H1 (cell line): ENCODE data around the gene MASP1. TPM values are rescaled to one million over a fixed set of nuclear protein-coding genes. Genes with fewer than 3 reads are reported as not detected.

Source experiments
- CTCF ChIA-PET: fragments of 300-600 bp; sonication (Branson Sonifier 250); formaldehyde crosslinking; loops from one replicate; lab custom pipeline; 2021; ENCODE audit not compliant: partially characterized antibody; lab: Charles Lee
- POLR2A ChIA-PET: fragments of 300-600 bp; sonication (Branson Sonifier 250); formaldehyde crosslinking; loops from one replicate; lab custom pipeline; 2021; ENCODE audit warnings: inconsistent platforms; ENCODE audit not compliant: partially characterized antibody; lab: Charles Lee
- DNase-seq, 2 experiments: peaks; one replicate each; pipeline versions ENCODE4 v3.0.0 to v3.0.0-alpha.2; 2010 to 2022; ENCODE audit warnings: low spot score in 2 of 2, low read depth in 1 of 2, mixed read lengths in 1 of 2
- FAIRE-seq: peaks from 2 replicates; lab custom pipeline; 2011; peaks lifted over from hg19 to GRCh38; lab: Jason Lieb, UNC
- H2AFZ ChIP-seq: 2 replicates; pipeline ENCODE4 v1.8.1; 2012; ENCODE audit warnings: low read length, inconsistent platforms
- H2AK5ac ChIP-seq: 2 replicates; pipeline ENCODE4 v1.6.1; 2013; ENCODE audit warnings: low read depth, low read length
- H2BK120ac ChIP-seq: replicated peaks from 2 replicates; pipeline ENCODE3; 2013; ENCODE audit warnings: low read depth, low read length, inconsistent platforms
- H2BK12ac ChIP-seq: 2 replicates; pipeline ENCODE4 v1.6.1; 2013; ENCODE audit warnings: low read depth, low read length
- H2BK15ac ChIP-seq: 2 replicates; pipeline ENCODE4 v1.6.1; 2013; ENCODE audit warnings: low read length
- H2BK20ac ChIP-seq: 2 replicates; pipeline ENCODE4 v1.6.1; 2013; ENCODE audit warnings: low read length
- H2BK5ac ChIP-seq: 2 replicates; pipeline ENCODE4 v1.6.1; 2013; ENCODE audit warnings: low read depth, low read length
- H3K14ac ChIP-seq: 2 replicates; pipeline ENCODE4 v1.6.1; 2013; ENCODE audit warnings: inconsistent platforms; ENCODE audit not compliant: insufficient read length
- H3K18ac ChIP-seq: 2 replicates; pipeline ENCODE4 v1.6.1; 2013; ENCODE audit warnings: low read length; ENCODE audit errors: extremely low read depth
- H3K23ac ChIP-seq: 2 replicates; pipeline ENCODE4 v1.6.1; 2013; ENCODE audit warnings: inconsistent platforms; ENCODE audit not compliant: insufficient read length
- H3K23me2 ChIP-seq: 2 replicates; pipeline ENCODE4 v1.6.1; 2013; ENCODE audit warnings: low read depth, low read length
- H3K27ac ChIP-seq: 2 replicates; pipeline ENCODE4 v1.6.1; 2011; ENCODE audit warnings: low read depth, low read length, inconsistent platforms
- H3K27me3 ChIP-seq, 4 experiments: replicated peaks in 1 of 4; 1 replicate in 1 of 4; 2 replicates in 3 of 4; pipeline versions ENCODE4 v1.6.1 to v1.8.1; 2011 to 2013; ENCODE audit warnings: low read length in 3 of 4, mild to moderate bottlenecking in 3 of 4, inconsistent platforms in 2 of 4, mixed read lengths in 2 of 4, moderate library complexity in 1 of 4; ENCODE audit not compliant: control insufficient read depth in 3 of 4, insufficient read depth in 3 of 4; ENCODE audit errors: extremely low read depth in 1 of 4
- H3K36me3 ChIP-seq, 4 experiments: 2 replicates each; pipeline versions ENCODE4 v1.6.1 to v1.8.1; 2011 to 2013; ENCODE audit warnings: mild to moderate bottlenecking in 4 of 4, low read length in 3 of 4, moderate library complexity in 2 of 4, control low read depth in 1 of 4, inconsistent platforms in 1 of 4; ENCODE audit not compliant: insufficient read depth in 4 of 4, control insufficient read depth in 2 of 4
- H3K4ac ChIP-seq: replicated peaks from 2 replicates; pipeline ENCODE3; 2013; ENCODE audit warnings: low read length, low read depth, mixed read lengths, inconsistent platforms; ENCODE audit not compliant: insufficient read length
- H3K4me1 ChIP-seq, 4 experiments: replicated peaks in 1 of 4; 1 replicate in 1 of 4; 2 replicates in 3 of 4; pipeline versions ENCODE4 v1.6.1 to v1.8.1; 2011 to 2013; ENCODE audit warnings: low read length in 3 of 4, inconsistent platforms in 2 of 4, mixed read lengths in 1 of 4; ENCODE audit not compliant: insufficient read depth in 4 of 4, control insufficient read depth in 3 of 4
- H3K4me2 ChIP-seq, 2 experiments: 2 replicates each; pipeline versions ENCODE4 v1.6.1 to v1.8.1; 2011 to 2013; ENCODE audit warnings: low read depth in 2 of 2, low read length in 2 of 2, control low read depth in 1 of 2, inconsistent platforms in 1 of 2, mild to moderate bottlenecking in 1 of 2; ENCODE audit not compliant: insufficient read depth in 1 of 2
- H3K4me3 ChIP-seq, 4 experiments: fragments of 200-600, 300-600 bp in 1 of 4; sonication (generic), shearing (Covaris generic), sonication (Bioruptor Twin) in 1 of 4; 2 replicates each; pipeline versions ENCODE4 v1.5.1 to v1.8.1; 2011 to 2016; ENCODE audit warnings: low read length in 4 of 4, low read depth in 3 of 4, control low read depth in 2 of 4, inconsistent platforms in 2 of 4, mild to moderate bottlenecking in 2 of 4, mixed read lengths in 1 of 4, moderate library complexity in 1 of 4; ENCODE audit not compliant: insufficient read depth in 2 of 4; ENCODE audit errors: extremely low read depth in 1 of 4
- H3K56ac ChIP-seq: replicated peaks from 2 replicates; pipeline ENCODE3; 2013; ENCODE audit warnings: low read depth, mild to moderate bottlenecking, mixed read lengths, low read length, inconsistent platforms; ENCODE audit not compliant: insufficient read length
- H3K79me1 ChIP-seq: 2 replicates; pipeline ENCODE4 v1.6.1; 2013; ENCODE audit warnings: low read depth, low read length, control low read depth
- H3K79me2 ChIP-seq, 2 experiments: 2 replicates each; pipeline versions ENCODE4 v1.6.1 to v1.8.1; 2012 to 2013; ENCODE audit warnings: low read length in 2 of 2, mild to moderate bottlenecking in 2 of 2, inconsistent platforms in 1 of 2; ENCODE audit not compliant: insufficient read depth in 2 of 2, control insufficient read depth in 1 of 2
- H3K9ac ChIP-seq, 4 experiments: replicated peaks in 1 of 4; 1 replicate in 1 of 4; 2 replicates in 3 of 4; pipeline versions ENCODE4 v1.6.1 to v1.8.1; 2011 to 2013; ENCODE audit warnings: low read depth in 3 of 4, low read length in 3 of 4, control low read depth in 2 of 4, mild to moderate bottlenecking in 2 of 4, moderate library complexity in 2 of 4, inconsistent platforms in 1 of 4; ENCODE audit errors: extremely low read depth in 1 of 4
- H3K9me3 ChIP-seq, 2 experiments: 2 replicates each; pipeline versions ENCODE4 v1.6.1 to v1.8.1; 2012 to 2013; ENCODE audit warnings: mild to moderate bottlenecking in 2 of 2, moderate library complexity in 2 of 2, control low read depth in 1 of 2, inconsistent platforms in 1 of 2, low read depth in 1 of 2, low read length in 1 of 2, mixed read lengths in 1 of 2; ENCODE audit not compliant: insufficient read depth in 2 of 2
- H4K20me1 ChIP-seq, 2 experiments: replicated peaks in 1 of 2; 2 replicates each; pipeline versions ENCODE3 to v1.8.1; 2011 to 2013; ENCODE audit warnings: inconsistent platforms in 2 of 2, low read length in 2 of 2, mild to moderate bottlenecking in 1 of 2; ENCODE audit not compliant: insufficient read depth in 2 of 2, control insufficient read depth in 1 of 2
- H4K5ac ChIP-seq: 2 replicates; pipeline ENCODE4 v1.6.1; 2013; ENCODE audit warnings: low read length, low read depth, mixed read lengths, inconsistent platforms; ENCODE audit not compliant: insufficient read length
- H4K8ac ChIP-seq: 2 replicates; pipeline ENCODE4 v1.8.0; 2013; ENCODE audit warnings: mild to moderate bottlenecking, moderate library complexity, low read length, inconsistent platforms; ENCODE audit not compliant: insufficient read depth; ENCODE audit errors: extremely low read depth
- H4K91ac ChIP-seq: replicated peaks from 2 replicates; pipeline ENCODE3; 2013; ENCODE audit warnings: low read length, mixed read lengths, inconsistent platforms; ENCODE audit not compliant: insufficient read length
- ASH2L ChIP-seq: fragments of 200-600, 300-600 bp; sonication (generic); IDR thresholded peaks from one replicate; pipeline ENCODE4 v1.7.1; 2017; ENCODE audit warnings: low read length
- POU5F1 ChIP-seq: IDR thresholded peaks from 2 replicates; pipeline ENCODE4 v1.6.1; 2011; ENCODE audit warnings: low read depth, mild to moderate bottlenecking, low read length, moderate library complexity
- RBBP5 ChIP-seq: IDR thresholded peaks from 2 replicates; pipeline ENCODE4 v1.7.1; 2012; ENCODE audit warnings: low read depth, mild to moderate bottlenecking, inconsistent platforms, low read length, moderate library complexity, borderline replicate concordance
- RNF2 ChIP-seq: fragments of 200-900, 300-1000 bp; sonication (generic); IDR thresholded peaks from 2 replicates; pipeline ENCODE4 v1.7.1; 2016; ENCODE audit warnings: borderline replicate concordance, low read depth, mild to moderate bottlenecking, antibody characterized with exemption, low read length; ENCODE audit not compliant: poor library complexity, severe bottlenecking; ENCODE audit errors: missing control alignments
- RXRA ChIP-seq: IDR thresholded peaks from 2 replicates; pipeline ENCODE4 v1.6.1; 2011; ENCODE audit warnings: low read depth, mild to moderate bottlenecking, low read length, moderate library complexity; ENCODE audit not compliant: insufficient read depth
- SIN3A ChIP-seq, 2 experiments: IDR thresholded peaks in 1 of 2; conservative IDR thresholded peaks in 1 of 2; 2 replicates each; pipeline ENCODE4 v1.6.1; 2011 to 2012; ENCODE audit warnings: low read length in 2 of 2, improper control_type of control experiment in 1 of 2, low read depth in 1 of 2, mild to moderate bottlenecking in 1 of 2
- SRF ChIP-seq: IDR thresholded peaks from 2 replicates; pipeline ENCODE4 v1.6.1; 2011; ENCODE audit warnings: mild to moderate bottlenecking, low read depth, low read length, moderate library complexity
- WGBS, 2 experiments: shearing (Covaris generic) in 1 of 2; methylation state at CpG; one replicate each; pipeline versions ENCODE4 v1.1.6 to v1.1.7; 2013 to 2015; ENCODE audit warnings: low lambda C conversion rate in 2 of 2, mixed read lengths in 2 of 2, inconsistent platforms in 1 of 2, low coverage in 1 of 2, missing lambda C conversion rate in 1 of 2; ENCODE audit not compliant: insufficient replicate concordance in 2 of 2, insufficient coverage in 1 of 2, insufficient read length in 1 of 2; ENCODE audit errors: extremely low coverage in 1 of 2, missing lambda C conversion rate in 1 of 2; 5-methylcytosine and 5-hydroxymethylcytosine counted together
- polyA plus RNA-seq, 7 experiments: library from polyadenylated mRNA; depleted of rRNA in 3 of 7; stranded (reverse) in 5 of 7; unstranded in 2 of 7; fragments of >200 nt in 5 of 7; fragments of 200-250 nt in 2 of 7; gene quantifications; 1 replicate in 5 of 7; 2 replicates in 1 of 7; 4 replicates in 1 of 7; pipeline versions ENCODE4 v1.2.1 to v1.2.3, GENCODE V29; 2011 to 2013; ENCODE audit warnings: missing spikeins in 2 of 7, mixed read lengths in 2 of 7
- total RNA-seq: library from RNA; stranded (reverse); fragmentation: NEBNext Ultra II Directional; extraction: Animal tissue kit (Norgen Biotek cat#: 25700); gene quantifications from 2 replicates; pipeline ENCODE4 v1.2.1, GENCODE V29; 2021

The MASP1 gene
- total and polyA plus RNA-seq, 2 of the 8 experiments (the other 6 are each of a cell fraction or from before 2014, with no cell fraction given): 2.7 to 3.5 TPM

GRCh38 chr3:187205683-187206082, 85.9 kb downstream of the MASP1 start:
- Histone ChIP-seq H4K91ac (no peak overlapping the region), H3K4me3 (no peak overlapping the region), H3K79me1 (no peaks in the 10 kb centered on the region), H3K36me3 (peaks cover 0 to 9% (median 2%) of the 10 kb centered on the region in 4 experiments; a peak in 2 of 8 replicates), H2BK15ac (no peak overlapping the region), H2BK120ac (no peak overlapping the region), H3K23me2 (no peaks in the 10 kb centered on the region), H3K27ac (no peak overlapping the region), H4K20me1 (no peaks in the 10 kb centered on the region), H3K79me2 (no peaks in the 10 kb centered on the region), H2AFZ (no peak overlapping the region), H3K9ac (no peak overlapping the region), H3K4me2 (no peak overlapping the region), H3K4me1 (peaks cover 1 to 11% (median 3%) of the 10 kb centered on the region in 4 experiments; a peak in 4 of 7 replicates), H2BK5ac (no peak overlapping the region), H3K14ac (no peak overlapping the region), H3K9me3 (peaks cover 17% of the 10 kb centered on the region in 2 experiments), H4K5ac (no peak overlapping the region), H3K56ac (no peak overlapping the region), H3K27me3 (no peaks in the 10 kb centered on the region), H3K4ac (no peak overlapping the region), H4K8ac (no peak overlapping the region), H3K18ac (no peak overlapping the region), H2BK20ac (no peak overlapping the region), H3K23ac (no peak overlapping the region), H2BK12ac (no peak overlapping the region), H2AK5ac (no peak overlapping the region)
- 94% methylated on average over 2 of the region's 2 CpGs; no CpG with 5 or more reads in 1 of the 2 experiments for WGBS, 2 experiments
- FAIRE-seq (no peak), DNase-seq (no peak)
- TF ChIP-seq POU5F1 (no peak), RNF2 (no peak), ASH2L (no peak), RBBP5 (no peak), SIN3A (conservative IDR thresholded peaks at IDR 0.05 in 1 of 2, IDR thresholded peaks at IDR 0.05 in 1 of 2; ENCODE audit: low read depth in 1 of 2, low read length in 2 of 2) (no peak), SRF (no peak), RXRA (no peak)
- CTCF ChIA-PET: no interaction called here
- POLR2A ChIA-PET: no interaction called here
